GM19238 (cell line): ENCODE measurements around the gene MFRP.
A peak's percentile ranks its signal among the peaks of the same experiment; 100 is the strongest.

Experiments used
- DNase-seq: peaks from one replicate; pipeline ENCODE4 v3.0.0; 2011; ENCODE audit warnings: low spot score; ENCODE audit not compliant: insufficient read length

The MFRP gene

DNA sequence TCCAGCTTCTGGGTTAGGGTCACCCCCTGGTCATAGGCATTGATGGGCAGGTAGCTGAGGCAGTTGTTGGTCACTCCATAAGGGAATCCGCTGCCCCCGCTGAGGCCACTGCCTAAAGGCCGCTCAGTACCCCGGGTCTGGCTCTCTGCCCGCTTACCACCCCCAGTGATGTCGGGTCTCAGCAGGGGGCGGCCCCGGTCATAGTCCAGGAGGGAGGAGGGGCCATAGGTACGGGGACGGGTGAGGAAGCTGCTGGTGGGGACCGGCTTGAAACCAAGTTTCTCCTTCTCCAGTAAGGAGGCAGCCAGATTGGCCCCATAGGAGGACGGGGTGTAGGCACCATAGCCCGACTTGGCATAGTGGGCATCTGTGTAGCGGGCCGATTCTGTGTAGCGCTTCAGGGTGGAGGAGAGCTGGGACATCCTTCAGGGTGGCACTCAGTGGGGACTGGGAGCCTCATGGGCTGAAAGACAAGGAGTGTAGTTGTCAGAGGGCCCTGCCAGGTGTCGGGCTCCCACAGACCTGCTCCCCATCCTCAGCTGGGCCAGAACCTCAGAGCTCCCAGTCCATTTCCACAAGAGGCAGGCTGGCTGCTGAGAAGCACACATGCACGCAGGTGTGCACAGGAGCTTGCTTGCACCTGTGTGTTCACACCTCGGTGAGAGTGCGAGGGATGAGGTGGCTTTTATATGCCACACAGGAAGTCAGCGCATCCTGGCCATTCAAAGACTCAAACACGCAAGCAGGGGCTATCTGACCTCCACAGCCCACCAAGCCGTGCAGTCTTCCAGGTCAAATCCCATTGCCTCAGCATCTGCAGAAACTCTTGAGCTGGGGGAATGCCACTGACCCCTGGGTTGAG is 26.8 kb upstream of the MFRP start:
- no peak for DNase-seq

DNA sequence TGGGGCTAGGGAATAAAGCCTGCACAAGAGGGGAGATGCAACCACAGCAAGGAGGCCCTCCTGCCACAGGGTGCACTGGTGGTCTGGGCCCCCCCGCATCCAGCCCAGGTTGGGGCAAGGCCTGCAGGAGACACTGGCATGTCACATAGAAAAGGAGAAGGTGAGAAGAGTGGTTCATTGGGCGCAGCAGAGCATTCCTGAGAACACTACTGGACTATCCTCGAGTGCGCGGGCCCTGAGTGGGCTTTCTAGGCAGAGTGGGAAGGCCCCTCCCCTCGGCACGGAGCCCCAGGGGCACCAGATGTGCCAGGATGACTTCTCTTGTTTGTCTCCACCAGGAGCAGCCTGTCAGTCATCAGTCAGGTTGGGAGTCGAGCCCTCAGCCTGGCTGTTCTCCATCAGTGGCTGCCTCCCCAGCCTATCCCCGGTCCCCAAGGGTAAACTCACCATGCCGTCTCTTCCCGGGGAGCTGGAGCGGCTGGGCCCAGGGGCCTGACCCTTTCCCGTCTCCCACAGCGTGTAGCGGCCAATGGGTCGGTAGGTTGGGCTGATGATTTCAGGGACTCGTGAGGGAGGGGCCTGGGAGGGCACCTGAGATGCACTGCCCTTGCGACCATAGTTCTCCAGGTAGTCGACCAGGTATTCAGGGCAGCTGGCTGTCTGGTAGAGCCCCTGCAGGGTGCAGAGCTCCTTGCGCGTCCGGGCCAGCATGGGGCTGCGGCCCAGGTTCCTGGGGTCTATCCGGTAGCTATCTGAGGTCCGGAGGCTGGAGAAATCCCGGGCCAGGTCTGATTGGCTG is 26.0 kb upstream of the MFRP start:
- DNase-seq, result no peak

DNA sequence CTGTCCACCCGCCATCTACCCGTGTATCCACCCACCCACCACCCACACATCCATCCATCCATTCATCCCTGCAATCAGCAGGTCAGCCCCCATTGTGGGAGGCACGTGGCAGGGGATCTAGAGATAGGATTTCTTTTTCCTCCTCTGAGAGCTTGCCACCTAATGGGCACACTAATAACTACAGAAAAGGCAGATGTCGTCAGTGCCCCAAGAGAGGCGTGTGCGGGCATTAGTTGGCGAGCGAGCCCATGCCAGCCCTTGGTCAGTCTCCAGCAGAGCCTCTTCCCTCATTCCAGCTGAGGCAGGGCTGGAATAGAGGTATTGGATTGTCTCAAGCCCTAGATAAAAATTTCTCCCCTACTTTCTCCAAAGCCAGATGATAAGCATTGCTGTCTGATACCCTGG is 25.3 kb upstream of the MFRP start:
- no peak for DNase-seq

DNA sequence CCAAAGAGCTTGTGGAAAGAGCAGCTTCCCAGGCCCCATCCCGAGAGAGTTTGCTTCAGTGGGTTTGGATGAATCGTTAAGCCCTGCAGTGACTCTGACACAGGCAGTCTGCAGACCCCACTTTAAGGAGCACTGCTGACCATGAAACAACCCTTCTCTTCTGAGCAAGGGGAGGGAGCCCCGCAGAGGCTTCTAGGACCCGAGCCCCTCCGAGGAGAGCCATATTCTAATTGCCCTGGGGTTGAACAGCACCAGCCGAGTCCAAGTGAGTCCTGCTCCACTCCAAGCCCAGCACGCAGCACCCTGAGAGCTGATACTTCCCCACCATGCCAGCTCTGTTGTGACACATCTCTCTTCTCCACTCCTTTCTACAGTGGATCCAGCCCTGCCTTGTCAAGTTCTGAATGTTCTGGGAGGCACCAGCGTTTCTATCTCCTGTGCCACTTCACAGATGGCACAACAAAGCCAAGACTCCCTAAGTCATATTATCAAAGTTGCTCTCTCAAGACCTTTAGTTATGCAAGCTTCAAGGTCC is 24.6 kb upstream of the MFRP start:
- DNase-seq, result no peak

DNA sequence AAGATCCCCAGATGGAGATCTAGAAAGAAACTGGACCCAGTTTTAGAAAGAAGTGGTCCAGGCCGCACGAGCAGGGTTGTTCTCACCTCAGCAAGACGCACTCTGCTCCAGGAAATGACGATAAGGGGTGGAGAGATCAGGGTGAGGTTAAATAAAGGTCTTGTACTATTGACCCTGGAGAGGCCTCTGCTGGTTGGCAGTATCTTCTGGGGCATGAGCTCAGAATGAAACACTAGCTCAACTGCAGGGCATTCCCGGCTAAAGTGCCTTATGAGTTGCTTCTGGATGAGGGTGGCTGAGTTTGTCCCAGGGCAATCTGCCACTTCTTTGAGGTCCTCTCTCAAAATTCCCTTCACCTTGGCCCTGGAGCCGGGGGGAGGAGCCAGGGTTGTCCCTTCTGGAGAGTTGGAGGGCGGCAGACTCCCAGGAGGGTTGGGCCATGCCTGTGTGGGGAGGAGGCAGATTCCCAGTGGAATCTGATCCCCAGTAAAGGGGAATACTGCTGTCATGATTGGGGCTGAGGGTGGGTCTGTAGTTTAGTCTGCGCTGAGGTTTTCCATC is 24.1 kb upstream of the MFRP start:
- DNase-seq, result no peak

DNA sequence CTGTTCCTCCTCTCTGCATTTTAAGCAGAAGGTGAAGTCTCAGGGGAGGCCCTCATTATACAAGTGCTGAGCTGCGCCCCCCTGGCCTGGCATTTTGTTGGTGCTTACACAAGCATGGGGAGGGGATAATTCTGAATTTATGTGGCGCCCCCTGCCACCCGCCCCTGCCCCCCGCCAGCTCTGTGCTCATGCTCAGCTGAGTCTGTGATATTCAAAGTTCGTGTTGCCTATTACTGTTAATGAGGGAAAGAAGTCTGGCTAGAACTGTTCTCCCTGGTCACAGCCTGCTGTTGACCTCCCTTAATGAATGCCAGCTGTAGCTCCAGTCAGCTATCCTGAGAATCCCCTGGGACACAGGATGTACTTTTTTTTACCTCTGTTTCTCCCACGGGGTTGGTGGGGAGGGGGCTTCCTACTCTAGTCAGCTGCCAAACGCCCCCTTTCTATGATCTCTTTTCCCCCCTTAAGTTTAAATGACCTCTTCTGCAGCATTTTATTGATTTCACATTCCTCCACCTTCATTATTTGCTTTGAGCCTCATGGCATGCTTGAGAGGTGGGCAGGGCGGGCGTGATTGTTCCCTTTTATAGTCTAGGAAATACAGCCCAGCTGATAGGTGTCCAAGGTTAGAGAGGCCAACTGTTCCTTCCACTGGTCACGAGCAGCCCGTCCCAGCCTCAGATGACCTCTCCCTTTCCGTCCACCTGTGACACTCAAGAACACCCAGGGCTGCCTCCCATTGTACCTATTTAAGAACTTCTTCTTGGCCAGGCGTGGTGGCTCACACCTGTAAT is 22.8 kb upstream of the MFRP start:
- DNase-seq, result no peak

DNA sequence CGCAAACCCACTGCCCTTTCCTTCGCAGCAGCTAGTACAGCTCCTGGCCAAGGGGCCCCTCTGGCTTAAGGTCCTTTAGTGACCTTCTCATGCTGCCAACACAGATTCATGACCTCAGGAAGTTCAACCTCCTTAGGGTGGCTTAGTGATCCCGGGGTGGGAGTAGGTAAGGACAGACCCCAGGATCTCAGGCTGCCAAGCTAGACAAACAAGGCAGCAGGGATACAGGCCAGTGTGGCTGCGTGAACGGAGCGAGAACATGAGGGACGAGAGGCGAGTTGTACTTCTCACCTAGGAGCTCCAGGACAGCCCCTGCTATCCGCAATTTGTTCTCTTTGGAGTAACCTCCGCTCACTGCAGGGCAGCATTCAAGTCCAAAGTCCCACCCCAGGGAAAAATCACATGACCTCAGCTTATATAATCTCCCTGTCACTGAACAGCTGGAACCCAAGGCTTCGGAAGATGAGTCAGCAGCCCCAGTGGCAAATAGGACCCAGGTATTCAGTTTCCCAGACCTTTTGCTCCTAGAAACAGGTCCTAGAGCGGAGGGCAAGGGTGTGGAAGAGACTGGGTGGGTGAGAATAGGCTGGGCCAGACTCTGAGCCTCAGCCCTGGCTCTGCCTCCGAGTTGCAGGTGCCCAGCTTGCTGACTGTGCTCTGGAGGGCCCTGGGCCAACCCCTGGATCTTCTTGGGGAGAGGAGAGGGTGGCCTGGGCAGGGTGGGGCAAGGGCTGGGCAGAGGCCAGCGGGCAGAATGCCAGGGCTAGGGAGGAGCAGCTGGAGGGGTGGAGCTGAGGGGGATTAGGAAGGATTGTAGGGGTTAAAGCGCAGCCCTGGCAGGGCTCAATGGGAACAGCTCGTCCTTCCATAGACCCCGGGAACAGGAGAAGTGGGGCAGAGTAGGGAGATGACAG is 21.9 kb upstream of the MFRP start:
- DNase-seq, result no peak

DNA sequence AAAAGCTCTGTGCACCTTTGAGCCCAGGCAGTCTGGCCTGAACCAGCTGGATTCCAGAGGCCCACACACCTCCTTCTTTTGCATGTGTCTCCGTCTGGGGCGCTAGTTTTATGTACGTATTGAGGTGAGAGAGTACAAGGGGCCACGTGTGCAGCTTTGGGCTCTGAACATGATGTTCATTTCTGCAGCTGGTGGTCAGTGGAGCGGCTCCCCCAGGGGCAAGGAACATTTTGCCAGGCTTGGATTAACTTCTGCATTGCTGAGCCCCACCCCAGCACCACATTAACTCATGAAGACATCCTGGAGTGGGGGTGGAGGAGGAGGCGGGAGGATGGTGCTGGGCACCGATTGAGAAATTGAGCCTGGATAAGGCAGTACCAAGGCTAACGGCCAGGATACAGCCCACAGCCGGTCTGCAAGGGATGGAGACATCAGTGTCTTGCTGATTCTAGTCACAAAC is 21.2 kb upstream of the MFRP start:
- no peak for DNase-seq

DNA sequence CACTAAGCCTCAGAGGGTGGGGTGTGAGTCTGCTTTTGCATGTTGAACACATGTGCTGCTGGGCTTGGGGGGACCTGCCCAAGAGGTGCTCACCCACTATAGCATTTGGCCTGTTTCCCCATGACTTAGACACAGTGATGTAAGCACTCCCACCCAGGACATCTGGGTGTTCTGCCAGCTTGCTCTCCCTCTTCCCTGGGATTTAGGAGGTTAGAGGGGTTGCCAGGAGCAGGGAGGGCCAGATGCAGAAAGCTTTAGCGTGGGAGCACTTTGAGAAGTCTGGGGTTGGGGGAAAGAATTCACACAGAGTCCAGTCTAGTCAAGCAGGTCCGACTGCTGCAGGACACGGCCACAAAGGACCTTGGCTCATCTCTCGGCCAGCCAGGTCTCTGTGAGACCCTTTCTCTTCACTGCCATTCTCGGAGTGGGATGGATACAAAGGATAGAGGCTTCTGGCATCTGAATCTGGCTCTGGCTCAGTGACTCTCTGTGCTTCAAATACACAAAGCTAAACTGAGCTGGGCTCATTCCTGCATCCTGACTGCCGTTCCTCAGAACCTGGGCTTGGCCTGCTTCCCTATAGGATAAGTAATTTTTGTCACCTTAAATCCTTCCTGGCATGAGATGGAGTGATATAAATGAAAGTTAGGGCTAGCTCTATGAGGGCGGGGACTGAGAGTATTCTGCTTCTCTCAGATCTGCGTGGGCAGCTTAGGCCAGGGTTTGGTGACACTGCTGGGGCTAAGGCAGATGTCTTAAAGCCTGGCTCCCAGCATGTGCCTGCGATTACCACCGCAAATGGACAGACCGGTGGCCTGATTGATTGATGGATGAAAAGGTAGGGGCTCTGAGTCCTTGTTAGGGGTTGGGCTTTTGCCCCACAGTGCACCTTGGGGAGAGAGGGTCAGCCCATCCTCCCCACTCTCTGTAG is 20.4 kb upstream of the MFRP start:
- DNase-seq, result no peak

DNA sequence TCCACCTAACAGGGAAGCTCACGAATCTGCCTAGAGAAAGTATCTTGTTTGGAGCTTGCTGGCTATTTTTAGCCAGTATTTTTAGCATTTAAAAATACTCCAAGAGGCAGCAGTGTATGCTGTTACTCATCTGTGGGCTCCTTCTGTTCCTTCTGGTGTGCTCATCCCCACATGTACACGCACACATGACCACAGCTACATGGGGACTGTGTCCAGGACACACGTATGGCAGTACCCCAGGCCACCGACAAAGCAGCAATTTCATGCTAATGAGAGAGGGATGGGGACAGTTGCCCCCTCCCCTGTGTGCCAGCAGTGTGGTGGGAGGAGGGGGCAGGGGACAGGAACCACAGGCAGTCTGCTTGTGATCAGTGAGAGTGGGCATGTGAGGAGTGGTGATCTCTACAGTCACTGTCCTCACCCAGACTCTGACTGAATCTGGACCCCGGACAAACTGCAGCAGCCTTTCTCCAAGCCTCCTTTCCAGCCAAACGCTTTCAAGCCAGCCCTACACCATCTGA is 18.6 kb upstream of the MFRP start:
- no peak for DNase-seq

DNA sequence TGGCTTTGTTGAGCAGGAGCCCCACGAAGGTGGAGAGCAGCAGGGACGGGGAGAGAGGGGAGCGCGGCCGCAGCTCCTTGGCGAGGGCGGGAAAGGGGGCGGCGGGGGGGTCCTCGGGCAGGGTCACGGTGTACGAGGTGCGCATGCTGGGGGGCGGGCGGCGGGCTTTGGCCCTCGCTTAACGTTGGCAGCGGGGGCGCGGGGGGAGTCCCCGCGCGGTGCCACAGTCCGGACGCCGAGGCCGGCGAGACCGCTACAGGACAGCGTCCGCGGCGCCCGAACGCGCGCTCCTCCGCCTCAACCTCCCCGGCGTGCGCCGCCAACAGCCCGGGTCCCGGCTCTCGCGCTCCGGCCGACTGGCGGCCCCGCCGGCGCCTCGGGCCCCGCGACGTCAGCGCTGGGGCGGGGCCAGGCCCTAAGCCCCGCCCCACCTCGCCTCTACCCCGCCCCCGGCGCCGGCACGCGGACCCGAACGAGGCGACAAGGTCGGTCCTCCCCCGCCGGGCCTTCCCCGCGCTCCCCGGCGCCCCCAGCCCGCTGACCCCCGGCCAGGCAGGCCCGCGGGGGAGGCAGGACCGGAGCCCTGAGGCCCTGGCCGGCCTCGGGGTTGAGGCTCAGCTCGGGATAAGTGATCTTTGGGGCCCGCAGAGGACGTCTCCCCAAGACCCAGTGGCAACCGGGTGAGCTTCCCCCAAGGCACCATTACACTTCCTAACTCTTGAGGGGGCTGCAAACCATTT is 17.5 kb upstream of the MFRP start:
- DNase-seq, result peak; percentile 67

DNA sequence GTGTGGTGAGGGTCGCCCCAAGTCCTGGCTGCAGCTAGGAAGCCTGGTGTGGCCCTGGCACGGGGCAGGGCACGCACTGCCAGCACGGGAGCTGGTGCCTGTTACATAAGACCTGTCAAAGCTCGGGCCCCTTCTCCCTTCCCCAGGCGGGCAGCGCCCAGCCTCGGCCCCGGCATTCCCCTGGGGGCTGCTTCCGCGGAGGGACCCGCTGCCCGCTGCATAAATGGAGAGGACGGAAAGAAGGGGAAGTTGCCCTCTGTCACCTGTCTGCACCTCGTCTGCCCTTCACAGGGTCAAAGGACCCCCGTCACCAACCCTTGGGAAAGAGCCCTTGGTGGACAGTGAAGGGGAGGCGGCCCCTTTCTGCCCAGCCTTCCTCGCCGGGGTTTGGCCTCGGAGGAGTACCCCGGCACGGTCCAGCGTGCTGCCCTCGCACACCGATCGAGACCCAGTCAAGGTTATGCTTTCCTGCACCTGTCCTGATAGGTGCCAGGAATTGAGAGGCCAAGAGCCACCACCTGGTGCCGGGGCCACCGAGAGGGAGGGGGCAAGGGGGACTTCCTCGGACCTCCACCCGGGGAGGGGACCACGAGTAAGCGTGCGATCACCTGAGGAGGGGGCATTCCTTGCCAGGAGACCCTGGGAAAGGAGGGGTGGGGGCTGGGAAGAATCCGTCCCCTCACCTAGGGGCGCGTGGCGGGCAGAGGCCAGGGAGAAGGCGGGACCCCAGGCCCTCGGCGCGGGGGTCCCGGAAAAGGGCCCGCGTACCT is 16.8 kb upstream of the MFRP start:
- DNase-seq, result no peak

DNA sequence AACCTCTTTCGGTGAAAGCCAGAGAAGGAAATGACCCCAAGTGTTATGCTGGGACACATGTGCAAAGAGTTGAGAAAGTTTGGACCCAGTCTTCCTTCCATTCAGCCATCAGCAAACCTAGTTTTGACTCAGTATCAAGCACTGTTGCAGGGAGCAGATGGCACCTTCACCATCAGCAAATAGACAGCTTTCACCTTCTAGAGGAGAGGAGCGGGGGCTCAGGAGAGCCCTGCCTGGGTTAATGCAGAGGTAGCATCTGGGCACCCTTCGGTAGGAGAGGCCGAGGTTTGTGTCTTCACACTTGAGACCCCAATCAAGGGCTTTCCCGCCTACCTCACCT is 16.2 kb upstream of the MFRP start:
- no peak for DNase-seq

DNA sequence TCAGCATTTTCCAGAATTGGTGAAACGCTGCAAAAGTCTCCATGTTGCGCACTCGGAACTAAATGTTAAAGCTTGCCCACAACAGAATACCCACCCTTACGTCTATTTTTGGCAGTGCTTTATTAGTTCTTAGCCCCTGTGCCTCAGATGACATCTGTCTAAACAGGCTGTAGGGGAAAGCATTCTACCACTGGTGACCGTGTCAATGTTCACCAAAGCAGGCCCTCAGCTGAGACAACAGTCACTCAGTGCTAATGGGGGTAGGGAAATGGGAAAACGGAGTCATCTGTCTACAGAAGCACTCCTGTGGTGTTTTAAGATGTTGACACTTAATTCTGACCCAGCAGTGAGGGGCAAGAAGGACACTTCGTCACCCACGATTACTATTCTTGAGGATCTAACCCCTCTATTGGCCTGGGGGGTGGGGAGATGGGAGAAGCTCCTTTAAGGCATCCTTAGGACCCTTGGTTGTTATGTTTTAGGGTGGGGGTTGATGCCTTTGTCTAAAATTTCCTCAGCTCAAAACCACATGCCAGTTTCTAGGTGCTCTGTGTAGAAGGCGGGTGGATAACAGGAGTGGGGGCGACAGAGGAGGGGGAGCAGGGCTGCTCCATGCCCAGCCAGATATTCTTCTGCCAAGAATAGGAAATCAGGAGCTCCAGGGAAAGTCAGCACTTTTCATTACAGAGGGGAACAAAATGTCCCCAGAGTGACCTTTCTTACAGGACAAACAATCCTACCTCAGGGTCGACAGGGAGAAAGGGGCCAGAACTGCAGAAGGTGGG is 15.6 kb upstream of the MFRP start:
- DNase-seq, result no peak

DNA sequence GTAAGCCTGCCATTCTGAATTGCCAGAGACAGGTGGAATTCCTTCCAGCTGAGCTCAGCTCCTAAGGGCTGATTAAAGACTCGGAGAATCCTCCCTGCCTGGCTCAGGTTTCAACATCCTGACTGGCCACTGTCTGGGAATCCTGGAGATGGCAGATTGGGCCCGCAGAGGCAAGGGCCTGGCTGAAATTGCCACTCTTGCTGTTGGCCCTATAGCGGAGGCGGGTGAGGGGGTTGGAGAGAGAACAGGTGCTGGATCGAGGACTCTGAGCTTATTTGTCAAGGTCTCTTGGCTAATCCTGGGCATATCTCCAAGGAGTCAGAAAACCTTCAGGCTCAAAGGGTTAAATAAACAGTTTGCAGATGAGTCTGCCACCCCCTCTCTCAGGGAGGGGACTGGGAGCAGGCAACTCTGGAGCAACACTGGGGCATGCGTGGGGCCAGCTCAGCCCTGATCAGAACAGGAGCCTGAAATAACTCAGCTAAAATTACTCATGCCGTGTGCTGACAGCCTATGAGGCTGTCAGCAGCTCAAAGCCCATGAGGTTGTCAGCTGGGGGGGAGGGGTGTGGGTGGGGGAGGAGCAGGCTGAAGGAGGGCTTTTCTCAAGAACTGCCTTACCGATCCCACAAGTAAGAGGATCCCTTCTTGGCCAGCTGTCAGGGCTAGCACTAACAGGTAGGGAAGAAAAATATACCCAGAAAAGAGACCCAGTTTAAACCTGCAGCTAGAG is 14.7 kb upstream of the MFRP start:
- no peak for DNase-seq
